Neural cell (in vitro differentiated cells): ENCODE data around the gene MAN2B2.

ENCODE experiments used
- CTCF ChIP-seq: fragments of 450-650 bp; IDR thresholded peaks from 2 replicates; pipeline ENCODE4 v1.5.1; 2014; ENCODE audit warnings: antibody characterized with exemption, mild to moderate bottlenecking, moderate library complexity; ENCODE audit not compliant: poor library complexity, severe bottlenecking
- EP300 ChIP-seq: fragments of 450-650 bp; conservative IDR thresholded peaks from 2 replicates; pipeline ENCODE4 v1.6.1; 2014; ENCODE audit warnings: antibody characterized with exemption, mild to moderate bottlenecking, moderate library complexity; ENCODE audit not compliant: poor library complexity, severe bottlenecking
- EZH2 ChIP-seq: fragments of 200-600, 300-800 bp; shearing (Covaris generic), sonication (generic); IDR thresholded peaks from 2 replicates; pipeline ENCODE4 v1.6.1; 2014; ENCODE audit warnings: antibody characterized with exemption, low read length, borderline replicate concordance, mild to moderate bottlenecking; ENCODE audit not compliant: insufficient read depth, poor library complexity, severe bottlenecking
- MXI1 ChIP-seq: fragments of 450-650 bp; conservative IDR thresholded peaks from 2 replicates; pipeline ENCODE4 v1.6.1; 2014; ENCODE audit warnings: antibody characterized with exemption, mild to moderate bottlenecking; ENCODE audit not compliant: poor library complexity, severe bottlenecking
- POLR2AphosphoS5 ChIP-seq: IDR thresholded peaks from 2 replicates; pipeline ENCODE4 v1.6.1; 2012
- RAD21 ChIP-seq: fragments of 450-650 bp; conservative IDR thresholded peaks from 2 replicates; pipeline ENCODE4 v1.6.1; 2014; ENCODE audit warnings: antibody characterized with exemption, mild to moderate bottlenecking, moderate library complexity
- REST ChIP-seq: IDR thresholded peaks from 2 replicates; pipeline ENCODE4 v1.6.1; 2012; ENCODE audit warnings: borderline replicate concordance
- SMC3 ChIP-seq: fragments of 450-650 bp; conservative IDR thresholded peaks from 2 replicates; pipeline ENCODE4 v1.6.1; 2014; ENCODE audit warnings: antibody characterized with exemption, mild to moderate bottlenecking, moderate library complexity; ENCODE audit not compliant: poor library complexity
- TAF1 ChIP-seq: IDR thresholded peaks from 2 replicates; pipeline ENCODE4 v1.6.1; 2012; ENCODE audit warnings: low read depth

GRCh38 chr4:6647169-6647568 lies 72.2 kb downstream of the MAN2B2 start:
- TF ChIP-seq CTCF (no peak), POLR2AphosphoS5 (no peak), RAD21 (no peak), EZH2 (no peak), TAF1 (no peak), SMC3 (no peak), REST (no peak), EP300 (no peak), MXI1 (no peak)
